HepG2 (cell line): Measurements from ENCODE around the gene SUCLG2. TPM values are rescaled to one million over a fixed set of nuclear protein-coding genes. Genes with fewer than 3 reads are reported as not detected.

Source experiments
- ADNP ChIP-seq: sonication (generic); formaldehyde crosslinking; IDR thresholded peaks from 2 replicates; pipeline ENCODE4 v1.4.0; 2020; ENCODE audit warnings: missing genetic modification reagents
- ATF7 ChIP-seq, 2 experiments: fragments of 450-650 bp in 1 of 2; sonication (generic) in 1 of 2; formaldehyde crosslinking in 1 of 2; IDR thresholded peaks; 2 replicates each; pipeline versions ENCODE4 v1.4.0 to v1.6.1; 2016 to 2020; ENCODE audit warnings: antibody characterized with exemption in 1 of 2, mild to moderate bottlenecking in 1 of 2, missing genetic modification reagents in 1 of 2
- CHD4 ChIP-seq: fragments of 200-600 bp; sonication (generic); IDR thresholded peaks from 2 replicates; pipeline ENCODE4 v1.7.0; 2017; ENCODE audit warnings: mild to moderate bottlenecking, low read length, borderline replicate concordance
- HDAC2 ChIP-seq: sonication (generic); formaldehyde crosslinking; IDR thresholded peaks from 2 replicates; pipeline ENCODE4 v1.4.0; 2020; ENCODE audit warnings: missing genetic modification reagents
- HMG20A ChIP-seq: IDR thresholded peaks from 2 replicates; pipeline ENCODE4 v1.6.1; 2016; ENCODE audit warnings: borderline replicate concordance
- ISL2 ChIP-seq: sonication (generic); formaldehyde crosslinking; IDR thresholded peaks from 2 replicates; pipeline ENCODE4 v1.5.0; 2020; ENCODE audit warnings: missing genetic modification reagents
- KDM2A ChIP-seq: sonication (generic); formaldehyde crosslinking; IDR thresholded peaks from 2 replicates; pipeline ENCODE4 v1.4.0; 2020; ENCODE audit warnings: low read depth, missing genetic modification reagents, borderline replicate concordance
- KDM5A ChIP-seq: fragments of 200-600 bp; sonication (generic); IDR thresholded peaks from 2 replicates; pipeline ENCODE4 v1.7.0; 2018; ENCODE audit warnings: antibody characterized with exemption, mild to moderate bottlenecking, low read length, borderline replicate concordance
- KLF16 ChIP-seq, 2 experiments: sonication (generic) in 1 of 2; formaldehyde crosslinking in 1 of 2; IDR thresholded peaks; 2 replicates each; pipeline versions ENCODE4 v1.6.1 to v1.8.0; 2016 to 2023; ENCODE audit warnings: missing genetic modification reagents in 2 of 2, missing compliant biosample characterization in 1 of 2
- NCOA2 ChIP-seq: sonication (generic); formaldehyde crosslinking; IDR thresholded peaks from 2 replicates; pipeline ENCODE4 v1.8.0; 2022; ENCODE audit warnings: inconsistent platforms
- ZFP90 ChIP-seq: sonication (generic); formaldehyde crosslinking; IDR thresholded peaks from 2 replicates; pipeline ENCODE4 v1.8.0; 2022; ENCODE audit warnings: missing genetic modification reagents, mild to moderate bottlenecking, inconsistent platforms, borderline replicate concordance
- ZMYM4 ChIP-seq: sonication (generic); formaldehyde crosslinking; IDR thresholded peaks from 2 replicates; pipeline ENCODE4 v1.8.1; 2023; ENCODE audit warnings: mild to moderate bottlenecking, missing genetic modification reagents
- ZNF224 ChIP-seq: sonication (generic); formaldehyde crosslinking; IDR thresholded peaks from 2 replicates; pipeline ENCODE4 v1.5.0; 2020; ENCODE audit warnings: mild to moderate bottlenecking, missing genetic modification reagents
- ZNF3 ChIP-seq: IDR thresholded peaks from 2 replicates; pipeline ENCODE4 v1.7.0; 2017; ENCODE audit warnings: inconsistent platforms
- ZNF510 ChIP-seq: sonication (generic); formaldehyde crosslinking; IDR thresholded peaks from 2 replicates; pipeline ENCODE4 v1.4.0; 2020; ENCODE audit warnings: low read depth, mild to moderate bottlenecking, missing genetic modification reagents
- ZSCAN9 ChIP-seq: IDR thresholded peaks from 2 replicates; pipeline ENCODE4 v1.6.1; 2016; ENCODE audit warnings: borderline replicate concordance
- polyA plus RNA-seq, 8 experiments: library from polyadenylated mRNA; depleted of rRNA in 3 of 8; stranded (reverse) in 7 of 8; unstranded in 1 of 8; fragments of >200 nt; fragmentation: Illumina TruSeq in 4 of 8; extraction: Trizol in 4 of 8; gene quantifications; 2 replicates each; pipeline versions ENCODE4 v1.2.1 to v1.2.3, GENCODE V29; 2011 to 2016; ENCODE audit warnings: low read depth in 4 of 8, missing spikeins in 1 of 8, mixed read lengths in 1 of 8; ENCODE audit not compliant: insufficient read depth in 1 of 8
- total RNA-seq, 5 experiments: library from RNA; depleted of rRNA; stranded (reverse); fragments of >200 nt; fragmentation: Illumina TruSeq; extraction: Trizol; gene quantifications; 2 replicates each; pipeline ENCODE4 v1.2.3, GENCODE V29; 2016; ENCODE audit warnings: low read depth in 1 of 5
- TF ChIP-seq, protein P1 (sequence below): sonication (generic); formaldehyde crosslinking; IDR thresholded peaks from 2 replicates; pipeline ENCODE4 v1.4.0; 2020; ENCODE audit warnings: missing genetic modification reagents, borderline replicate concordance
- TF ChIP-seq, protein P2 (sequence below): IDR thresholded peaks from 2 replicates; pipeline ENCODE4 v1.6.1; 2012; ENCODE audit warnings: low read depth, low read length, improper control_type of control experiment
- TF ChIP-seq, protein P3 (sequence below): sonication (generic); formaldehyde crosslinking; IDR thresholded peaks from 2 replicates; pipeline ENCODE4 v1.5.0; 2020; ENCODE audit warnings: missing genetic modification reagents
- TF ChIP-seq, protein P4 (sequence below): sonication (generic); formaldehyde crosslinking; IDR thresholded peaks from 2 replicates; pipeline ENCODE4 v1.4.0; 2020; ENCODE audit warnings: missing genetic modification reagents
- TF ChIP-seq, protein P5 (sequence below): sonication (generic); formaldehyde crosslinking; IDR thresholded peaks from 2 replicates; pipeline ENCODE4 v1.5.1; 2020; ENCODE audit warnings: mild to moderate bottlenecking, moderate library complexity, missing genetic modification reagents

Gene SUCLG2
- total and polyA plus RNA-seq, 2 of the 13 experiments (the other 11 are each of a cell fraction or from before 2014, with no cell fraction given) = 21.4 to 64.9 TPM

DNA sequence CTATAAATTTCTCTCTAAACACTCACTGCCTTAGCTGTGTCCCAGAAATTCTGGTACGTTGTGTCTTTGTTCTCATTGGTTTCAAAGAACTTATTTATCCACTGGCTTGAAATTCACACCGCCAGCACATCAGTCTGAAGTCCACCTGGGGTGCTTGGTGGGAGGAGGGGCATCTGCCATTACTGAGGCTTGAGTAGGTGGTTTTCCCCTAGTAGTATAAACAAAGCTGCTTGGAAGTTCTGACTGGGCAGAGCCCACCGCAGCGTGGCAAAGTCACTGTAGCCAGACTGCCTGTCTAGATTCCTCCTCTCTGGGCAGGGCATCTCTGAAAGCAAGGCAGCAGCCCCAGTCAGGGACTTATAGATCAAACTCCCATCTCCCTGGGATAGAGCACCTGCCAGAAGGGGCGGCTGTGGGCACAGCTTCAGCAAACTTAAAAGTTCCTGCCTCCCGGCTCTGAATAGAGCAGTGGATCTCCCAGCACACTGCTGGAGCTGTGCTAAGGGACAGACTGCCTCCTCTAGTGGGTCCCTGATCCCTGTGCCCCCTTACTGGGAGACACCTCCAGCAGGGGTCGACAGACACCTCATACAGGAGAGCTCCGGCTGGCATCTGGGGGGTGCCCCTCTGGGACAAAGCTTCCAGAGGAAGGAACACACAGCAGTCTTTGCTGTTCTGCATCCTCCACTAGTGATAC lies 114.1 kb downstream of the SUCLG2 start (continued):
- TF ChIP-seq, protein P1, sequence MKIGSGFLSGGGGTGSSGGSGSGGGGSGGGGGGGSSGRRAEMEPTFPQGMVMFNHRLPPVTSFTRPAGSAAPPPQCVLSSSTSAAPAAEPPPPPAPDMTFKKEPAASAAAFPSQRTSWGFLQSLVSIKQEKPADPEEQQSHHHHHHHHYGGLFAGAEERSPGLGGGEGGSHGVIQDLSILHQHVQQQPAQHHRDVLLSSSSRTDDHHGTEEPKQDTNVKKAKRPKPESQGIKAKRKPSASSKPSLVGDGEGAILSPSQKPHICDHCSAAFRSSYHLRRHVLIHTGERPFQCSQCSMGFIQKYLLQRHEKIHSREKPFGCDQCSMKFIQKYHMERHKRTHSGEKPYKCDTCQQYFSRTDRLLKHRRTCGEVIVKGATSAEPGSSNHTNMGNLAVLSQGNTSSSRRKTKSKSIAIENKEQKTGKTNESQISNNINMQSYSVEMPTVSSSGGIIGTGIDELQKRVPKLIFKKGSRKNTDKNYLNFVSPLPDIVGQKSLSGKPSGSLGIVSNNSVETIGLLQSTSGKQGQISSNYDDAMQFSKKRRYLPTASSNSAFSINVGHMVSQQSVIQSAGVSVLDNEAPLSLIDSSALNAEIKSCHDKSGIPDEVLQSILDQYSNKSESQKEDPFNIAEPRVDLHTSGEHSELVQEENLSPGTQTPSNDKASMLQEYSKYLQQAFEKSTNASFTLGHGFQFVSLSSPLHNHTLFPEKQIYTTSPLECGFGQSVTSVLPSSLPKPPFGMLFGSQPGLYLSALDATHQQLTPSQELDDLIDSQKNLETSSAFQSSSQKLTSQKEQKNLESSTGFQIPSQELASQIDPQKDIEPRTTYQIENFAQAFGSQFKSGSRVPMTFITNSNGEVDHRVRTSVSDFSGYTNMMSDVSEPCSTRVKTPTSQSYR (CRISPR knock-in tag) = peak; percentile 89
- TF ChIP-seq HDAC2 (CRISPR knock-in tag) (peak; percentile 53; the same call in 1 of the 2 replicates), KDM2A (CRISPR knock-in tag) (0 out of 2 replicates have a peak, but pooled peaks have one; percentile 13), KLF16 (CRISPR knock-in tag; IDR thresholded peaks at IDR 0.05) (no peak), CHD4 (no peak), ZNF510 (CRISPR knock-in tag) (no peak), ZNF224 (CRISPR knock-in tag) (no peak), ZMYM4 (peak; percentile 56; the same call in 1 of the 2 replicates), ATF7 (IDR thresholded peaks at IDR 0.05) (no peak), ATF7 (CRISPR knock-in tag; IDR thresholded peaks at IDR 0.05) (no peak), ADNP (CRISPR knock-in tag) (no peak), ZSCAN9 (CRISPR knock-in tag) (no peak), KDM5A (no peak), ZFP90 (no peak), ISL2 (CRISPR knock-in tag) (peak; percentile 28; the same call in 1 of the 2 replicates), NCOA2 (peak; percentile 27; the same call in 1 of the 2 replicates), ZNF3 (CRISPR knock-in tag) (no peak), HMG20A (CRISPR knock-in tag) (peak; percentile 31; the same call in 1 of the 2 replicates)
- TF ChIP-seq, protein P2, sequence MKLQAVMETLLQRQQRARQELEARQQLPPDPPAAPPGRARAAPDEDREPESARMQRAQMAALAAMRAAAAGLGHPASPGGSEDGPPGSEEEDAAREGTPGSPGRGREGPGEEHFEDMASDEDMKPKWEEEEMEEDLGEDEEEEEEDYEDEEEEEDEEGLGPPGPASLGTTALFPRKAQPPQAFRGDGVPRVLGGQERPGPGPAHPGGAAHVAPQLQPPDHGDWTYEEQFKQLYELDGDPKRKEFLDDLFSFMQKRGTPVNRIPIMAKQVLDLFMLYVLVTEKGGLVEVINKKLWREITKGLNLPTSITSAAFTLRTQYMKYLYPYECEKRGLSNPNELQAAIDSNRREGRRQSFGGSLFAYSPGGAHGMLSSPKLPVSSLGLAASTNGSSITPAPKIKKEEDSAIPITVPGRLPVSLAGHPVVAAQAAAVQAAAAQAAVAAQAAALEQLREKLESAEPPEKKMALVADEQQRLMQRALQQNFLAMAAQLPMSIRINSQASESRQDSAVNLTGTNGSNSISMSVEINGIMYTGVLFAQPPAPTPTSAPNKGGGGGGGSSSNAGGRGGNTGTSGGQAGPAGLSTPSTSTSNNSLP = no peak
- TF ChIP-seq, protein P3, sequence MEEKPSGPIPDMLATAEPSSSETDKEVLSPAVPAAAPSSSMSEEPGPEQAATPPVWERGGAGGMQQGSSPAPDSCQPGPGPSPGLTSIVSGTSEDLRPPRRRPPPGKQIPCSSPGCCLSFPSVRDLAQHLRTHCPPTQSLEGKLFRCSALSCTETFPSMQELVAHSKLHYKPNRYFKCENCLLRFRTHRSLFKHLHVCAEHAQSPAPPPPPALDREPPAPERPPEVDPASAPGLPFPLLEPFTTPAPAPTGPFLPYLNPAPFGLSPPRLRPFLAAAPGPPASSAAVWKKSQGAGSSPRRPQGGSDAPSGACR (CRISPR knock-in tag) = no peak
- TF ChIP-seq, protein P4, sequence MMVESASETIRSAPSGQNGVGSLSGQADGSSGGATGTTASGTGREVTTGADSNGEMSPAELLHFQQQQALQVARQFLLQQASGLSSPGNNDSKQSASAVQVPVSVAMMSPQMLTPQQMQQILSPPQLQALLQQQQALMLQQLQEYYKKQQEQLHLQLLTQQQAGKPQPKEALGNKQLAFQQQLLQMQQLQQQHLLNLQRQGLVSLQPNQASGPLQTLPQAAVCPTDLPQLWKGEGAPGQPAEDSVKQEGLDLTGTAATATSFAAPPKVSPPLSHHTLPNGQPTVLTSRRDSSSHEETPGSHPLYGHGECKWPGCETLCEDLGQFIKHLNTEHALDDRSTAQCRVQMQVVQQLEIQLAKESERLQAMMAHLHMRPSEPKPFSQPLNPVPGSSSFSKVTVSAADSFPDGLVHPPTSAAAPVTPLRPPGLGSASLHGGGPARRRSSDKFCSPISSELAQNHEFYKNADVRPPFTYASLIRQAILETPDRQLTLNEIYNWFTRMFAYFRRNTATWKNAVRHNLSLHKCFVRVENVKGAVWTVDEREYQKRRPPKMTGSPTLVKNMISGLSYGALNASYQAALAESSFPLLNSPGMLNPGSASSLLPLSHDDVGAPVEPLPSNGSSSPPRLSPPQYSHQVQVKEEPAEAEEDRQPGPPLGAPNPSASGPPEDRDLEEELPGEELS = peak; percentile 74
- TF ChIP-seq, protein P5, sequence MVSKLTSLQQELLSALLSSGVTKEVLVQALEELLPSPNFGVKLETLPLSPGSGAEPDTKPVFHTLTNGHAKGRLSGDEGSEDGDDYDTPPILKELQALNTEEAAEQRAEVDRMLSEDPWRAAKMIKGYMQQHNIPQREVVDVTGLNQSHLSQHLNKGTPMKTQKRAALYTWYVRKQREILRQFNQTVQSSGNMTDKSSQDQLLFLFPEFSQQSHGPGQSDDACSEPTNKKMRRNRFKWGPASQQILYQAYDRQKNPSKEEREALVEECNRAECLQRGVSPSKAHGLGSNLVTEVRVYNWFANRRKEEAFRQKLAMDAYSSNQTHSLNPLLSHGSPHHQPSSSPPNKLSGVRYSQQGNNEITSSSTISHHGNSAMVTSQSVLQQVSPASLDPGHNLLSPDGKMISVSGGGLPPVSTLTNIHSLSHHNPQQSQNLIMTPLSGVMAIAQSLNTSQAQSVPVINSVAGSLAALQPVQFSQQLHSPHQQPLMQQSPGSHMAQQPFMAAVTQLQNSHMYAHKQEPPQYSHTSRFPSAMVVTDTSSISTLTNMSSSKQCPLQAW = no peak
